Lower lobe of right lung (tissue), 2 donors: ENCODE results near the gene NDUFB10. TPM values are rescaled to one million over a fixed set of nuclear protein-coding genes. Genes with fewer than 3 reads are reported as not detected.

Experiments
- ATAC-seq, 2 donors: fragments of 200-7000 bp; cut with Tn5 transposase; one replicate each; pipeline ENCODE4 v1.9.1; 2020 to 2022; ENCODE audit warnings: mild to moderate bottlenecking in 2 of 2, moderate library complexity in 2 of 2
- DNase-seq: peaks from one replicate; pipeline ENCODE4 v3.0.0-alpha.2; 2020
- H3K27ac ChIP-seq: fragments of 200-600 bp; one replicate; pipeline ENCODE4 v1.8.0; 2022
- H3K27me3 ChIP-seq: fragments of 200-600 bp; one replicate; pipeline ENCODE4 v1.8.0; 2022; ENCODE audit warnings: low read depth
- H3K36me3 ChIP-seq: fragments of 200-600 bp; one replicate; pipeline ENCODE4 v1.8.0; 2022; ENCODE audit warnings: mild to moderate bottlenecking
- H3K4me1 ChIP-seq: fragments of 200-600 bp; one replicate; pipeline ENCODE4 v1.8.0; 2022
- H3K4me3 ChIP-seq: fragments of 200-600 bp; one replicate; pipeline ENCODE4 v1.8.0; 2022; ENCODE audit warnings: mild to moderate bottlenecking
- H3K9me3 ChIP-seq: fragments of 200-600 bp; one replicate; pipeline ENCODE4 v1.8.0; 2022
- intact Hi-C: fragments of 100-400 bp; cut with DNase I; formaldehyde crosslinking; loops from one replicate; pipeline ENCODE4 v1.11.0; 2022
- total RNA-seq: library from RNA; stranded (reverse); fragmentation: NEBNext Ultra II Directional; extraction: Animal tissue kit (Norgen Biotek cat#: 25700); gene quantifications from one replicate; pipeline ENCODE4 v1.2.1, GENCODE V29; 2021
- TF ChIP-seq, protein P1 (sequence below): fragments of 200-600 bp; IDR thresholded peaks from one replicate; pipeline ENCODE4 v1.8.0; 2022; ENCODE audit warnings: antibody characterized with exemption, mild to moderate bottlenecking
- donor health status: DM: no; HTN: yes; CAD: no; lungs with severe emphysema.

The NDUFB10 gene
- total RNA-seq, 1 donor from 2014 or later, result 85.8 TPM

DNA sequence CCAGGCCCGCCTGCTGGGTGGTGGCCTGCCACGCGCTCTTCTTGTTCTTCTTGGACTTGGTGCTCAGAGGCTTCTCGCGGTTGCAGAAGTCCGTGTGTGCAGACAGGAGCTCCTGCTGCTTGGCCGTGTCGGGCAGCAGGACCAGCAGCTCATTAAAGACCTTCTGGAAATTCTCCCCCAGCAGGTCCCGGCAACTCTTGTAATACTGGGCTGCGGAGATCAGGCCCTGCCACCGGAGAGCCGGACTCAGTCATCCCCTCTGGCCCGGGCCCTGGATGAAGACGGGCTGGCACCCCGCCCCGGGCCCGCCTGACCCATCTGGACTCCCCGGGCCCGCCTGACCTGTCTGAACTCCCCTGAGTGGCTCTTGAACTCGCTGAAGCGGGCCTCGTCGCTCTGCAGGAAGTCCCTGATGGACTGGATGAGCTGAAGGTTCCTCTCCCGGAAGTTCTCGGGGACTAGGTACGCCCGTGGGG, 39.1 kb downstream of the NDUFB10 start:
- peak; percentile 41 for DNase-seq
- H3K9me3 ChIP-seq, result no peaks in the 10 kb centered on the region

DNA sequence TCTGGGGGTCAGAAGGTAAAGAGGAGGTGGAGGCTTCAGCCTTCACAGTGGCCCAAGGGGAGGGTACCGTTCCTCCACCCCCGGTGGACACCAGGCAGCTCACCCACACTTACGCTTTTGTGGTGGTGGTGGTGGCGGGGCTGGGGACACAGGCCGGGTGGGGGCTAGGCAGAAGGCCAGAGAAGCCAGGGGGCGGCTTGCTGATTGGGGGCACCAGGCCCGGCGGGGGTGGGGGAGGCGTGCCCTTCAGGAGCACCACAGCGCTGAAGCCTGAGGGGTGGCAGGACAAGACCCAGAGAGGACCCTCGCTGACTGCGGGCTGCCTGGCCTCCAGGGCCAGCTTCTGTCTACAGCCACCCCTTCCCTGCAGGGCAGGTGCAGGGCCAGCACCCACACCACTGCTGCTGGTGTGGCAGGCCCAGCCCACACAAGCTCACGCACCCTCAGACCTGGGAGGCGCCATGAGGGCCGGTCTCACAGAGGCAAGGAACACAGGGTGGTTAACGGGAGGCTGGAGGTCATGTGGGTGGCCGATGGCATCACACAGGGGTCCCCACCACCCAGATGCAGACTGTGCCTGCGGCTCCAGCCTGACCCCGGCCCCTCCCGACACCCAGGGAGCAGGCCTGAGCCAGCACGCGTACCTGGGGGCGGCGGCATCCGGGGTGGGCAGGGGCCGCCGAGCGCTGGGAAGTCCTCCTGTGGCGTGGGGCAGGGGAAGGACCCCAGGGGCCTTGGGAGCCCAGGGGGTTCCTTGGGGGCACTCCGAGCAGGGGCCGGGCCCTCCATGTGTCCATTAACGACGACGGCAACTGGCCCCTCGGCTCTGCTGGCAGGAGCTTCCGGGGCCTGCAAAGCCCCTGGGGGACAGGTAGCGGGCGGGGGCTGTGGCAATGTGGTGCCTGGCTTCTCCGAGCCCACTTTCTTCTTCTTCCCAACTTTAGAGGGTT, 39.8 kb downstream of the NDUFB10 start:
- peaks cover 73% of the 10 kb centered on the region for H3K36me3 ChIP-seq
- no peaks in the 10 kb centered on the region for H3K27me3 ChIP-seq
- H3K4me3 ChIP-seq, result no peak overlapping the region
- H3K4me1 ChIP-seq, result peaks cover 23% of the 10 kb centered on the region
- ATAC-seq (no peak), DNase-seq (peak; percentile 43)
- TF ChIP-seq, protein P1, sequence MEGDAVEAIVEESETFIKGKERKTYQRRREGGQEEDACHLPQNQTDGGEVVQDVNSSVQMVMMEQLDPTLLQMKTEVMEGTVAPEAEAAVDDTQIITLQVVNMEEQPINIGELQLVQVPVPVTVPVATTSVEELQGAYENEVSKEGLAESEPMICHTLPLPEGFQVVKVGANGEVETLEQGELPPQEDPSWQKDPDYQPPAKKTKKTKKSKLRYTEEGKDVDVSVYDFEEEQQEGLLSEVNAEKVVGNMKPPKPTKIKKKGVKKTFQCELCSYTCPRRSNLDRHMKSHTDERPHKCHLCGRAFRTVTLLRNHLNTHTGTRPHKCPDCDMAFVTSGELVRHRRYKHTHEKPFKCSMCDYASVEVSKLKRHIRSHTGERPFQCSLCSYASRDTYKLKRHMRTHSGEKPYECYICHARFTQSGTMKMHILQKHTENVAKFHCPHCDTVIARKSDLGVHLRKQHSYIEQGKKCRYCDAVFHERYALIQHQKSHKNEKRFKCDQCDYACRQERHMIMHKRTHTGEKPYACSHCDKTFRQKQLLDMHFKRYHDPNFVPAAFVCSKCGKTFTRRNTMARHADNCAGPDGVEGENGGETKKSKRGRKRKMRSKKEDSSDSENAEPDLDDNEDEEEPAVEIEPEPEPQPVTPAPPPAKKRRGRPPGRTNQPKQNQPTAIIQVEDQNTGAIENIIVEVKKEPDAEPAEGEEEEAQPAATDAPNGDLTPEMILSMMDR, result no peak
- intact Hi-C loops, result no loop called here
- no peak overlapping the region for H3K27ac ChIP-seq
- no peaks in the 10 kb centered on the region for H3K9me3 ChIP-seq

More for the DNA sequence above, 39.1 kb downstream of the NDUFB10 start:
- H3K4me3 ChIP-seq, result no peak overlapping the region
- ATAC-seq, result no peak
- H3K36me3 ChIP-seq, result peaks cover 71% of the 10 kb centered on the region
- TF ChIP-seq, protein P1, result no peak
- H3K27me3 ChIP-seq, result no peaks in the 10 kb centered on the region
- H3K27ac ChIP-seq, result peak overlapping the region; percentile 49
- intact Hi-C loops, result no loop called here
- H3K4me1 ChIP-seq, result peaks cover 15% of the 10 kb centered on the region

DNA sequence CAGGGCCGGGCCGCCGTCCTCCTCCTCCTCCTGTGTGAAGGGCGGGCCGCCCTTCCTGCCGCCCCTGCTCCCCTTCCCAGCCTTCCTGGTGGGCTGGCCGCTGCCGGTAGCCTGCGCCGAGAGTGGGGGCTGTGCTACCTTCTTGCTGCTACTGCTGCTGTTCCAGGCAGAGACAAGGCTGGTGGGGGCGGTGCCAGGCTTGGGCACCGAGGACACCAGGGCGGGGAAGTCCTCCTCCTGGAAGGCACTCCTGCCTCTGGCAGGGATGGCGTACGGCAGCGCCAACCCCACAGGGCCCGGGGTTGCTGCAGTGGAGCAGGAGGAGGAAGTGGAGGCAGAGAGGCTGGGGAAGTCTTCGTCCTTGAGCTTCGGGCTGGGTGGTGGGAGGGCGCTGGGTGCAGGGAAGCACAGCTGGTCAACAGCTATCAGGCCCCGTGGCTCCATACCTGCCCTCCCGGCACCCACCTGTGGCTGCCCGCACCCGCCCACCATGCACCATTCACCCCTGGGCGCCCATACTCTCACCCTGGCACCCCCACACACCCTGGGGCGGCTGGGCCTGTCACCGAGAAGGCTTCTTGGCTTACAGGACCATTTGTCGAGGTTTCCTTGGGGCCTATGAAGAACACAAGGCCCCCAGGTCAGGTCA, 40.7 kb downstream of the NDUFB10 start:
- TF ChIP-seq, protein P1, result no peak
- DNase-seq (no peak), ATAC-seq (no peak)
- H3K9me3 ChIP-seq, result no peaks in the 10 kb centered on the region
- intact Hi-C loops, result no loop called here
- peaks cover 73% of the 10 kb centered on the region for H3K36me3 ChIP-seq
- H3K27me3 ChIP-seq, result no peaks in the 10 kb centered on the region
- peaks cover 31% of the 10 kb centered on the region for H3K4me1 ChIP-seq
- no peak overlapping the region for H3K27ac ChIP-seq
- no peak overlapping the region for H3K4me3 ChIP-seq

DNA sequence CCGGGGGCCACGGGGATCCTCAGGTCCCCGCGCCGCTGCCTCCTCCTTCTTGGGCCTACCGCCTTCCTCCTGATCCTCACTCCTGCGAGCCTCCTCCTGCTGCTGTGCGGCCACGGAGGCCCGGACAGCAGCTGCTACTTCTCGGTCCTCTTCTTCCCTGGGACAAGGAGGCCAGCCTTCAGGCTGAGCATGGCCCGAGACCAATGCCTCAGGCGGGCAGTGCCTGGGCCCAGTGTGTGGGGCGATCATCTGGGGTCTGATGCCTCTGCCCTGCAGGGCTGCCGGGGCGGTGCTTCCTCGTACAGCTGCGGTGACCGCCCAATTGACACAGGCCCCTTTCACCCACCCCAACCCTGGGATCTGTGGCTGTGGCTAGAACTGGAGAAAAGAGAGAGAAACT, 41.7 kb downstream of the NDUFB10 start:
- DNase-seq (no peak), ATAC-seq (no peak)
- Histone ChIP-seq H3K27ac (no peak overlapping the region), H3K27me3 (no peaks in the 10 kb centered on the region), H3K9me3 (no peaks in the 10 kb centered on the region), H3K36me3 (peaks cover 73% of the 10 kb centered on the region), H3K4me3 (no peak overlapping the region), H3K4me1 (peaks cover 42% of the 10 kb centered on the region)
- intact Hi-C loops, result no loop called here
- TF ChIP-seq, protein P1, result no peak

DNA sequence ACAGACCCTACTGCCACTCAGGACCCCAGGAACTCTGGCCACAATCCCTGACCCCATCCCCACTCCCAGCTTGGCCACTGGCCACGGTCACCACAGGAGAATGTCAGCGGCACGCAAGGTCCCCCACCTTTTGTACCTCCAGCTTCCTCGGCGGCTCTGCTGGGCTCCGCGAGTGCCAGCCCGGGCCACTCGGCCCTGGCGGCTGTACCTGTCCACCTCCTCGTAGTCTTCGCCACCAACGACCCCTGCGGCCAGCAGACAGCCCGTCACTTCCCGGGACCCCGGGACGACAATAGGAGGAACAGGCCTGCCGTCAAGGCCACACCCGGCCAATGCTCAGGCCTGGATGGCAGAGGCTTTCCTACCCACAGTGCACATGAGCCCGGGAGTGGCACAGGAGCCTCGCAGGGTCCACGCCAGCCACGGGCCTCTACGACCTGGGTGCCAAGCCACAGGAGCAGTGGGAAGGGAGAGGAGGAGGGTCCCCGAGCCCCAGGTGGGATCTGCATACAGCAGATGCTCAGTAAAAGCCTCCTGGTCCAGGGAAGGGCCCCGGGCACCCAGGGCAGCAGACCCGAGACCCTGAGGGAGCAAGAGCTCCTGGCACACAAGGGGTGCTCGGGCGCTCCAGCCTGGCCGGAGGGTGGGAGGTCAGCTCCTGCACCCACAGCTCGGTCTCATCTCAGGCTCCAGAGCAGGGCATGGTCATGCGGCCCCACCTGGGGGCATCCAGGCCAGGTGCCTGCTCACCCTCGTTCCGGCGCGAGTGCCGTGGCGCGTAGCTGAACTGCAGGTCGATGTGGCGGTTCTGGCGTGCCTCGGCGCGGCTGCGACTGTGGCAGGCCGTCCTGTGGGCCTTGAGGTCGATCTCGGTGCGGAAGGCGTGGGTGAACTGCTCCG, 42.4 kb downstream of the NDUFB10 start:
- TF ChIP-seq, protein P1, result no peak
- no peaks in the 10 kb centered on the region for H3K27me3 ChIP-seq
- no peak overlapping the region for H3K4me3 ChIP-seq
- DNase-seq, result no peak
- peaks cover 45% of the 10 kb centered on the region for H3K4me1 ChIP-seq
- intact Hi-C loops, result no loop called here
- ATAC-seq, result no peak
- H3K27ac ChIP-seq, result no peak overlapping the region
- peaks cover 69% of the 10 kb centered on the region for H3K36me3 ChIP-seq
- no peaks in the 10 kb centered on the region for H3K9me3 ChIP-seq
